HG02840 (cell line): ENCODE results near the gene PRKCA.

Source experiments
- ATAC-seq: cut with Tn5 transposase; IDR thresholded peaks from one replicate; pipeline ENCODE4 v1.9.1; 2021; ENCODE audit warnings: mild to moderate bottlenecking, moderate library complexity, moderate number of reproducible peaks; ENCODE audit not compliant: unreplicated experiment, low FRiP score

The PRKCA gene

GRCh38 chr17:66496306-66496705, 193.9 kb downstream of the PRKCA start:
- ATAC-seq = no peak

GRCh38 chr17:66498580-66498979, 196.2 kb downstream of the PRKCA start:
- ATAC-seq = no peak

- no peak for ATAC-seq
Observed at GRCh38 chr17:66506641-66507040, 204.2 kb downstream of the PRKCA start.

- ATAC-seq = no peak
Observed at GRCh38 chr17:66507103-66507923, 204.9 kb downstream of the PRKCA start.

- ATAC-seq = no peak
Observed at GRCh38 chr17:66507982-66508760, 205.8 kb downstream of the PRKCA start.

- ATAC-seq = no peak
Observed at GRCh38 chr17:66508896-66509844, 206.8 kb downstream of the PRKCA start.

GRCh38 chr17:66509926-66510325, 207.5 kb downstream of the PRKCA start:
- no peak for ATAC-seq

- no peak for ATAC-seq
Observed at GRCh38 chr17:66511135-66511534, 208.7 kb downstream of the PRKCA start.

- no peak for ATAC-seq
Observed at GRCh38 chr17:66514227-66514806, 211.9 kb downstream of the PRKCA start.

- ATAC-seq = no peak
Observed at GRCh38 chr17:66515974-66516373, 213.6 kb downstream of the PRKCA start.

GRCh38 chr17:66517336-66518009, 215.1 kb downstream of the PRKCA start:
- no peak for ATAC-seq

- no peak for ATAC-seq
Observed at GRCh38 chr17:66518108-66518507, 215.7 kb downstream of the PRKCA start.

- ATAC-seq = no peak
Observed at GRCh38 chr17:66518677-66519076, 216.3 kb downstream of the PRKCA start.

GRCh38 chr17:66519154-66519553, 216.7 kb downstream of the PRKCA start:
- ATAC-seq = no peak

GRCh38 chr17:66520999-66521398, 218.6 kb downstream of the PRKCA start:
- ATAC-seq = no peak

- no peak for ATAC-seq
Observed at GRCh38 chr17:66522591-66523272, 220.3 kb downstream of the PRKCA start.

- no peak for ATAC-seq
Observed at GRCh38 chr17:66523378-66524200, 221.2 kb downstream of the PRKCA start.

GRCh38 chr17:66524877-66525276, 222.5 kb downstream of the PRKCA start:
- ATAC-seq = no peak
